ENCODE measurements around the gene GTF3C1.

Gene GTF3C1

GRCh38 chr16:27498031-27498825 is 51.5 kb downstream of the GTF3C1 start:
- no peak overlapping the region for H3K27ac ChIP-seq
- no peak for TF ChIP-seq ZFX (IDR thresholded peaks at IDR 0.05)
- TF ChIP-seq, protein P1, sequence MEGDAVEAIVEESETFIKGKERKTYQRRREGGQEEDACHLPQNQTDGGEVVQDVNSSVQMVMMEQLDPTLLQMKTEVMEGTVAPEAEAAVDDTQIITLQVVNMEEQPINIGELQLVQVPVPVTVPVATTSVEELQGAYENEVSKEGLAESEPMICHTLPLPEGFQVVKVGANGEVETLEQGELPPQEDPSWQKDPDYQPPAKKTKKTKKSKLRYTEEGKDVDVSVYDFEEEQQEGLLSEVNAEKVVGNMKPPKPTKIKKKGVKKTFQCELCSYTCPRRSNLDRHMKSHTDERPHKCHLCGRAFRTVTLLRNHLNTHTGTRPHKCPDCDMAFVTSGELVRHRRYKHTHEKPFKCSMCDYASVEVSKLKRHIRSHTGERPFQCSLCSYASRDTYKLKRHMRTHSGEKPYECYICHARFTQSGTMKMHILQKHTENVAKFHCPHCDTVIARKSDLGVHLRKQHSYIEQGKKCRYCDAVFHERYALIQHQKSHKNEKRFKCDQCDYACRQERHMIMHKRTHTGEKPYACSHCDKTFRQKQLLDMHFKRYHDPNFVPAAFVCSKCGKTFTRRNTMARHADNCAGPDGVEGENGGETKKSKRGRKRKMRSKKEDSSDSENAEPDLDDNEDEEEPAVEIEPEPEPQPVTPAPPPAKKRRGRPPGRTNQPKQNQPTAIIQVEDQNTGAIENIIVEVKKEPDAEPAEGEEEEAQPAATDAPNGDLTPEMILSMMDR (conservative IDR thresholded peaks at IDR 0.05) = no peak

- H3K27ac ChIP-seq = no peak overlapping the region
- TF ChIP-seq ZFX (IDR thresholded peaks at IDR 0.05) = no peak
- TF ChIP-seq, protein P1 (conservative IDR thresholded peaks at IDR 0.05) = no peak
These were observed 54.5 kb downstream of the GTF3C1 start for GRCh38 chr16:27495191-27495590.

DNA sequence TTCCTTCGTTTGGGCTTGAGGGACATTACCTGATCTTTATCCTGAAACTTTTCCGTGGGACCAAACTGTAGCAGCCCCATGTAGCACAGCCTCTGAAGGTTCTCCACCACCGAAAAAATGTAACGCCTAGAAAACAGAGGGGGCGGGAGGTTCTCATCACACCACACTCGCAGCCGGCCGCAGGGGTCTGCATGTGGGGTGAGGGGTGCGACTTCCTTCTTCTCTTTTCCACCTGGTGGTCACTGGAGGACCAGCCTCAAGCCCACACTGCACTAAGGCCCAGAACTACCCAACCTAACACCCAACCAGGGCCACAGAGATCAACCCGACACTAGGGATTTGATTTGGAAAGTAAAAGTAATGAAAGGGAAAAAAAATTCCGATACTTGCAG is 57.1 kb downstream of the GTF3C1 start:
- H3K27ac ChIP-seq = no peak overlapping the region
- TF ChIP-seq, protein P1 (conservative IDR thresholded peaks at IDR 0.05) = no peak
- TF ChIP-seq ZFX (IDR thresholded peaks at IDR 0.05) = no peak

- TF ChIP-seq, protein P1 (conservative IDR thresholded peaks at IDR 0.05) = no peak
- no peak for TF ChIP-seq ZFX (IDR thresholded peaks at IDR 0.05)
- H3K27ac ChIP-seq = no peak overlapping the region
These were observed 57.7 kb downstream of the GTF3C1 start for GRCh38 chr16:27491894-27492587.

GRCh38 chr16:27489906-27490305 is 59.8 kb downstream of the GTF3C1 start:
- TF ChIP-seq, protein P1 (conservative IDR thresholded peaks at IDR 0.05) = no peak
- no peak for TF ChIP-seq ZFX (IDR thresholded peaks at IDR 0.05)
- no peak overlapping the region for H3K27ac ChIP-seq

DNA sequence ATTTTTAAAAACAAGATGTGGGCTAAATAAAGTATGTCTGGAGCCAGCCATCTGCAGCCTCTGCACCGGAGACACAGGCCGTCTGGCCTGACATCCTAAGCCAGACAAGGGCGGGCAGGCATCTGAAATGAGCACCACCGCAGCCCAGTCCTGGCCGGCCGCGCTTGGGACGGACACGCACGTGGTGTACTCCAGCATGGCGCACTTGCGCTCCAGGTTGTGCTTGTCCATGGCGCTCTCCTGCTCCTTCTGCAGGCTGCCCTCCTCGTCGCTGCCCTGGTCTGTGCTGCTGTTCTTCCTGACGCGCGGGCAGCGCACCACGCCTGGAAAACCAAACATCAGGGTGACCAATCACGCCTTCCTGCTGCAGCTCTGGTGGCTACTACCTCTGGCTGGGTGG is 60.3 kb downstream of the GTF3C1 start:
- TF ChIP-seq ZFX (IDR thresholded peaks at IDR 0.05) = no peak
- TF ChIP-seq, protein P1 (conservative IDR thresholded peaks at IDR 0.05) = no peak
- H3K27ac ChIP-seq = no peak overlapping the region

DNA sequence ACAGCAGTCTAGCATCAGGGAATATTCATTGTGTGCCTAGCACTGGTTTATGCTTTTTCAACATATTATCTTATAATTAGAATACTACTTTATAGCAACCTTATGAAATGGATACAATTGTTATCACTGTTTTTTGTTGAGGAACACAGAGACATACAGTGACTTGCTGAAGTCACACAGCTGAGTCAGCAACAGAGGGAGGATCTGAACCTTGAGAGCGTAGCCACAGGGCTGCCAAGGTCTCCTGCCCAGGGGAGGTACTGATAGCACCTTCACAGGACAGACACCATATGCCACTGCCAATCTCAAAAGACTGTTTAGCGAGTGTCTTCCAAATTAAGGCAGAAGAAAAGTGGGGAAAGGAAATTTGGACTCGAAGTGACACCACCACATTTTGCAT is 63.0 kb downstream of the GTF3C1 start:
- no peak for TF ChIP-seq ZFX (IDR thresholded peaks at IDR 0.05)
- TF ChIP-seq, protein P1 (conservative IDR thresholded peaks at IDR 0.05) = no peak
- H3K27ac ChIP-seq = no peak overlapping the region

Measured in C4-2B (cell line).